Lower leg skin (tissue), 4 donors: ENCODE measurements around the gene ENOX2. TPM values are rescaled to one million over a fixed set of nuclear protein-coding genes. Genes with fewer than 3 reads are reported as not detected.

Experiments used
- DNase-seq, 2 donors: peaks; one replicate each; pipeline ENCODE4 v3.0.0-alpha.2; 2019; ENCODE audit warnings: low spot score in 2 of 2
- H3K4me3 ChIP-seq: fragments of 200-600 bp; sonication (generic); 2 replicates; pipeline ENCODE4 v1.5.1; 2017; ENCODE audit warnings: mild to moderate bottlenecking, low read depth; ENCODE audit not compliant: poor library complexity, severe bottlenecking
- CTCF ChIP-seq, 3 donors: fragments of 450-650 bp; IDR thresholded peaks; one replicate each; pipeline ENCODE4 v1.5.1; 2016; ENCODE audit warnings: antibody characterized with exemption in 3 of 3, mild to moderate bottlenecking in 3 of 3, moderate library complexity in 2 of 3
- POLR2A ChIP-seq, 2 donors: fragments of 450-650 bp; IDR thresholded peaks; one replicate each; pipeline ENCODE4 v1.6.1; 2016 to 2017; ENCODE audit warnings: antibody characterized with exemption in 2 of 2, mild to moderate bottlenecking in 1 of 2, moderate library complexity in 1 of 2
- WGBS, 2 donors: methylation state at CpG; one replicate each; pipeline ENCODE4 v1.1.5; 2018; 5-methylcytosine and 5-hydroxymethylcytosine counted together
- intact Hi-C: fragments of 100-400 bp; cut with DNase I; formaldehyde crosslinking; loops from one replicate; pipeline ENCODE4 v1.15.0; 2023; ENCODE audit warnings: low total_unique reads
- total RNA-seq, 4 donors: library from RNA; depleted of rRNA; stranded (reverse); fragments of >200 nt; gene quantifications; one replicate each; pipeline ENCODE4 v1.1.0, GENCODE V29; 2016

Gene ENOX2
- total RNA-seq, 4 donors from 2014 or later: 6.5 to 9.5 (median 8.3) TPM

- intact Hi-C loops: no loop called here
- TF ChIP-seq CTCF (IDR thresholded peaks at IDR 0.05): no peak
- TF ChIP-seq POLR2A (IDR thresholded peaks at IDR 0.05): no peak
- DNase-seq: no peak
- H3K4me3 ChIP-seq: no peak overlapping the region
Measured at GRCh38 chrX:130658310-130658709, 244.7 kb downstream of the ENOX2 start.

DNA sequence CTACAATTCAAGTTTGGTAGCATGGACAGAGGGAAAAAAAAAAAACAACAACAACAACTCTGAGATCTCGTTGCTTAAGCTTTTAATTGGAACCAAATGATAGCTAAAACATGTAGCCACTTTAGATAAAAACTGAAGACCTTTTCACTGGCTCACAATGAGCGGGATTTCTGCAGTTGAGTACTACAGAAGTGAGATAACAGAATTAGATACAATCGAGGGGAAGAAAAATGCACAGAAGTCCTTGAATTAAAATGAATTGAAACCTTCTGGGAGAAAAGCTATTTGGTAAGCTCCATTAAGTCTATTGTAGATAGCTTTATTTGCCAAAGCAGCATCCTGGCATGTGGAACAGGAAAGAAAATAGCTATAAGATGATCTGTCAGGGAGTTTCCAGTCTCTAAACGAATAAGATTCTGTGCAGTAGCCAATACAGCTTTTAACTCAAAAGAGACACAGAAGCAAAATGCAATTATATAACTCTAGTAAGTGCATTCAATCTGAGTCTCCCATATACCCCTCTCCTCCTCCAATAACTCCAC, 248.5 kb downstream of the ENOX2 start:
- no peak overlapping the region for H3K4me3 ChIP-seq
- no peak for DNase-seq
- TF ChIP-seq CTCF (IDR thresholded peaks at IDR 0.05) (no peak), POLR2A (IDR thresholded peaks at IDR 0.05) (no peak)
- intact Hi-C loops: no loop called here
- WGBS, 2 donors: 34% methylated on average over 4 of the region's 4 CpGs

GRCh38 chrX:130652824-130653578, 250.0 kb downstream of the ENOX2 start:
- no peak for TF ChIP-seq POLR2A (IDR thresholded peaks at IDR 0.05)
- TF ChIP-seq CTCF (IDR thresholded peaks at IDR 0.05): no peak
- intact Hi-C loops: no loop called here
- no peak overlapping the region for H3K4me3 ChIP-seq
- 79 to 97% methylated on average over 6 of the region's 6 CpGs for WGBS, 2 donors
- no peak for DNase-seq

DNA sequence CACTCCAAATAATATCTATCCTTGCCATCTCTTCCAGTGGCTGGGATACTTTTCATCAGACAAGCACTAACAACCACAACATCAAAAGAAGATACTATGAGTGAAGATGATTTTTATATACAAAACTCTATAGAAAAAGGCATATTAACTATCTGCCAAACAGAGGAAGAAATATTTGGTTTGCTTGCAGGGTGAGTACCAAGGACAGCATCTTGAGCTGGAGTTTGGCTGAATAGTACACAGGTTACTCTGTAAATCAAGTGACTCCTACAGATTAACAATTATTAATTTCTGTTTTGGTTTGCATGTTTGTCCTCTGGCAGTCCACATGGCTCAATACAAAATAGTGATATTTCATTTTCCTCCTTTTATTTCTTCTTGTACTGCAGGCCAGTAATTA, 253.3 kb downstream of the ENOX2 start:
- H3K4me3 ChIP-seq: no peak overlapping the region
- DNase-seq: no peak
- no peak for TF ChIP-seq CTCF (IDR thresholded peaks at IDR 0.05)
- no peak for TF ChIP-seq POLR2A (IDR thresholded peaks at IDR 0.05)
- intact Hi-C loops: no loop called here

GRCh38 chrX:130647468-130647867, 255.5 kb downstream of the ENOX2 start:
- intact Hi-C loops: no loop called here
- DNase-seq: no peak
- WGBS, 2 donors: 77 to 84% methylated on average over 1 of the region's 1 CpG
- TF ChIP-seq CTCF (IDR thresholded peaks at IDR 0.05) (no peak), POLR2A (IDR thresholded peaks at IDR 0.05) (no peak)
- H3K4me3 ChIP-seq: no peak overlapping the region
